ENCODE results near the gene DOK3.

Gene DOK3

GRCh38 chr5:177462021-177462670 is 47.5 kb downstream of the DOK3 start:
- DNase-seq = no peak

- DNase-seq = no peak
Measured at GRCh38 chr5:177459819-177460628, 49.6 kb downstream of the DOK3 start.

- no peak for DNase-seq
Measured at GRCh38 chr5:177459357-177459756, 50.3 kb downstream of the DOK3 start.

- DNase-seq = no peak
Measured at GRCh38 chr5:177458912-177459350, 50.7 kb downstream of the DOK3 start.

- DNase-seq = no peak
Measured at GRCh38 chr5:177457852-177458681, 51.6 kb downstream of the DOK3 start.

GRCh38 chr5:177456976-177457851 is 52.4 kb downstream of the DOK3 start:
- no peak for DNase-seq

- DNase-seq = no peak
Measured at GRCh38 chr5:177456591-177456964, 53.0 kb downstream of the DOK3 start.

GRCh38 chr5:177455661-177456590 is 53.7 kb downstream of the DOK3 start:
- peak; percentile 97 for DNase-seq

- peak; percentile 94 for DNase-seq
Measured at GRCh38 chr5:177455036-177455660, 54.5 kb downstream of the DOK3 start.

GRCh38 chr5:177454397-177455035 is 55.1 kb downstream of the DOK3 start:
- peak; percentile 96 for DNase-seq

GRCh38 chr5:177453852-177454396 is 55.7 kb downstream of the DOK3 start:
- no peak for DNase-seq

- no peak for DNase-seq
Measured at GRCh38 chr5:177452688-177453638, 56.7 kb downstream of the DOK3 start.
